H9 (cell line): ENCODE data around the gene CALM1. TPM values are rescaled to one million over a fixed set of nuclear protein-coding genes. Genes with fewer than 3 reads are reported as not detected.

Source experiments
- DNase-seq: peaks from one replicate; pipeline ENCODE4 v3.0.0-alpha.2; 2017
- H2AFZ ChIP-seq: one replicate; pipeline ENCODE4 v1.6.1; 2013; ENCODE audit warnings: mild to moderate bottlenecking, low read length, control low read depth, moderate library complexity
- H2AK5ac ChIP-seq: 2 replicates; pipeline ENCODE4 v1.6.1; 2013; ENCODE audit warnings: low read length, control low read depth, mixed read lengths; ENCODE audit not compliant: insufficient read length
- H2BK120ac ChIP-seq: one replicate; pipeline ENCODE4 v1.6.1; 2013; ENCODE audit warnings: low read depth, mild to moderate bottlenecking, low read length, control low read depth, inconsistent platforms; ENCODE audit not compliant: poor library complexity, severe bottlenecking
- H2BK12ac ChIP-seq: 2 replicates; pipeline ENCODE4 v1.6.1; 2013; ENCODE audit warnings: low read length, control low read depth, mixed read lengths, low read depth; ENCODE audit not compliant: insufficient read length
- H2BK15ac ChIP-seq: 2 replicates; pipeline ENCODE4 v1.6.1; 2013; ENCODE audit warnings: low read depth, low read length, control low read depth
- H2BK20ac ChIP-seq: one replicate; pipeline ENCODE4 v1.6.1; 2013; ENCODE audit warnings: low read depth, mild to moderate bottlenecking, low read length, control low read depth, inconsistent platforms; ENCODE audit not compliant: poor library complexity, severe bottlenecking
- H2BK5ac ChIP-seq: 2 replicates; pipeline ENCODE4 v1.6.1; 2013; ENCODE audit warnings: low read length, control low read depth, mixed read lengths; ENCODE audit not compliant: insufficient read length
- H3K14ac ChIP-seq: 2 replicates; pipeline ENCODE4 v1.6.1; 2013; ENCODE audit warnings: low read length, control low read depth; ENCODE audit not compliant: insufficient read depth
- H3K18ac ChIP-seq: 2 replicates; pipeline ENCODE4 v1.6.1; 2013; ENCODE audit warnings: low read depth, mild to moderate bottlenecking, mixed read lengths, low read length, control low read depth; ENCODE audit not compliant: insufficient read length
- H3K23ac ChIP-seq: 2 replicates; pipeline ENCODE4 v1.6.1; 2013; ENCODE audit warnings: low read length, control low read depth, mixed read lengths, low read depth; ENCODE audit not compliant: insufficient read length
- H3K23me2 ChIP-seq: 2 replicates; pipeline ENCODE4 v1.6.1; 2013; ENCODE audit warnings: low read depth, mild to moderate bottlenecking, mixed read lengths, low read length, control low read depth; ENCODE audit not compliant: insufficient read length, poor library complexity, severe bottlenecking
- H3K27ac ChIP-seq: 2 replicates; pipeline ENCODE4 v1.5.1; 2013; ENCODE audit warnings: low read length, control low read depth, mixed read lengths, low read depth; ENCODE audit not compliant: insufficient read length
- H3K27me3 ChIP-seq: 2 replicates; pipeline ENCODE4 v1.6.1; 2013; ENCODE audit warnings: low read length, control low read depth, inconsistent platforms; ENCODE audit not compliant: insufficient read depth
- H3K4ac ChIP-seq: 2 replicates; pipeline ENCODE4 v1.6.1; 2013; ENCODE audit warnings: low read depth, mild to moderate bottlenecking, control low read depth, inconsistent platforms, low read length, moderate library complexity
- H3K4me1 ChIP-seq: 2 replicates; pipeline ENCODE4 v1.6.1; 2013; ENCODE audit warnings: low read length, control low read depth, inconsistent platforms; ENCODE audit not compliant: insufficient read depth
- H3K4me2 ChIP-seq: 2 replicates; pipeline ENCODE4 v1.6.1; 2013; ENCODE audit warnings: low read length, control low read depth, mixed read lengths; ENCODE audit not compliant: insufficient read length, insufficient read depth
- H3K56ac ChIP-seq: 2 replicates; pipeline ENCODE4 v1.6.1; 2013; ENCODE audit warnings: low read depth, mild to moderate bottlenecking, mixed read lengths, low read length, control low read depth; ENCODE audit not compliant: insufficient read length
- H3K79me1 ChIP-seq: 2 replicates; pipeline ENCODE4 v1.6.1; 2013; ENCODE audit warnings: low read depth, mild to moderate bottlenecking, moderate library complexity, low read length, control low read depth, inconsistent platforms; ENCODE audit not compliant: insufficient read depth, poor library complexity, severe bottlenecking
- H3K79me2 ChIP-seq: 2 replicates; pipeline ENCODE4 v1.6.1; 2013; ENCODE audit warnings: low read length, control low read depth, inconsistent platforms; ENCODE audit not compliant: insufficient read depth
- H3K9ac ChIP-seq: 2 replicates; pipeline ENCODE4 v1.6.1; 2013; ENCODE audit warnings: low read length, control low read depth, mixed read lengths; ENCODE audit not compliant: insufficient read length; ENCODE audit errors: extremely low read depth
- H3K9me3 ChIP-seq: one replicate; pipeline ENCODE4 v1.6.1; 2013; ENCODE audit warnings: low read depth, low read length, inconsistent platforms; ENCODE audit not compliant: control insufficient read depth
- H3T11ph ChIP-seq: one replicate; pipeline ENCODE4 v1.6.1; 2013; ENCODE audit warnings: mild to moderate bottlenecking, low read length, control low read depth, inconsistent platforms
- H4K20me1 ChIP-seq: one replicate; pipeline ENCODE4 v1.6.1; 2013; ENCODE audit not compliant: control insufficient read depth, insufficient read length, insufficient read depth
- H4K5ac ChIP-seq: 2 replicates; pipeline ENCODE4 v1.6.1; 2013; ENCODE audit warnings: low read depth, mild to moderate bottlenecking, mixed read lengths, low read length, control low read depth; ENCODE audit not compliant: insufficient read length
- H4K8ac ChIP-seq: replicated peaks from 2 replicates; pipeline ENCODE4 v1.6.1; 2013; ENCODE audit warnings: low read length, control low read depth, mixed read lengths, low read depth; ENCODE audit not compliant: insufficient read length
- H4K91ac ChIP-seq: 2 replicates; pipeline ENCODE4 v1.6.1; 2013; ENCODE audit warnings: low read depth, mild to moderate bottlenecking, moderate library complexity, mixed read lengths, low read length, control low read depth; ENCODE audit not compliant: insufficient read length
- H3K27ac Mint-ChIP-seq, 3 experiments: 2 replicates in 2 of 3; 3 replicates in 1 of 3; pipeline ENCODE4 v1.8.0; 2020 to 2021; ENCODE audit warnings: mixed read lengths in 3 of 3, mild to moderate bottlenecking in 1 of 3, moderate library complexity in 1 of 3
- H3K27me3 Mint-ChIP-seq: 2 replicates; pipeline ENCODE4 v1.8.0; 2021; ENCODE audit warnings: low read depth, mild to moderate bottlenecking, moderate library complexity, mixed read lengths
- H3K36me3 Mint-ChIP-seq, 3 experiments: 2 replicates in 2 of 3; 3 replicates in 1 of 3; pipeline ENCODE4 v1.8.0; 2020 to 2021; ENCODE audit warnings: low read depth in 3 of 3, mixed read lengths in 3 of 3; ENCODE audit not compliant: insufficient read depth in 1 of 3
- H3K4me1 Mint-ChIP-seq, 2 experiments: 2 replicates each; pipeline ENCODE4 v1.8.0; 2020; ENCODE audit warnings: mixed read lengths in 2 of 2
- H3K4me3 Mint-ChIP-seq, 2 experiments: 2 replicates in 1 of 2; 3 replicates in 1 of 2; pipeline ENCODE4 v1.8.0; 2020 to 2021; ENCODE audit warnings: mild to moderate bottlenecking in 2 of 2, mixed read lengths in 2 of 2, moderate library complexity in 1 of 2
- H3K9me3 Mint-ChIP-seq, 2 experiments: 2 replicates in 1 of 2; 3 replicates in 1 of 2; pipeline ENCODE4 v1.8.0; 2020; ENCODE audit warnings: mild to moderate bottlenecking in 2 of 2, mixed read lengths in 2 of 2, moderate library complexity in 1 of 2
- WGBS: extraction: QIAGEN DNeasy Blood & Tissue Kit; methylation state at CpG from one replicate; pipeline ENCODE4 v1.1.7; 2013; ENCODE audit warnings: missing lambda C conversion rate, low lambda C conversion rate, mixed read lengths; ENCODE audit not compliant: insufficient read length; ENCODE audit errors: extremely low coverage; 5-methylcytosine and 5-hydroxymethylcytosine counted together
- total RNA-seq: library from RNA; stranded (reverse); gene quantifications from 2 replicates; pipeline ENCODE4 v1.2.1, GENCODE V29; 2021
- TF ChIP-seq, protein P1 (sequence below): fragments of 200-600 bp; sonication (generic); conservative IDR thresholded peaks from 3 replicates; pipeline ENCODE4 v1.8.0; 2021; ENCODE audit warnings: antibody characterized with exemption, mild to moderate bottlenecking

Gene CALM1
- total RNA-seq, 1 experiment from 2014 or later, result 354 TPM

DNA sequence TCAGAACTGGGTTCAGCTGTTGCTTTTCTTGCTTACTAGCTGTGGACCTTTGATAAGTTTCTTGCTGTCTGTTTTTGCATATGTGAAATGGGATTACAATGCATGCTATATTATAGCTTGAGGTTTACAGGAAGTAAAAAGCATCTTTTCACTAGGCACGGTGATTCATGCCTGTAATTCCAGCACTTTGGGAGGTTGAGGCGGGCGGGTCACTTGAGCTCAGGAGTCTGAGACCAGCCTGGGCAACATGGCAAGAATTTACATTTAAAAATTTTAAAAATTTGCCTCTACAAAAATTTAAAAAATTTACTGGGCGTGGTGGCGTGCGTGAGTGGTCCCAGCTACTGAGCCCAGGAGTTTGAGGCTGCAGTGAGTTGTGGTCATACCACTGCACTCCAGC, 42.0 kb downstream of the CALM1 start:
- no peak overlapping the region for H3K18ac ChIP-seq
- no peak overlapping the region for H4K5ac ChIP-seq
- TF ChIP-seq, protein P1, sequence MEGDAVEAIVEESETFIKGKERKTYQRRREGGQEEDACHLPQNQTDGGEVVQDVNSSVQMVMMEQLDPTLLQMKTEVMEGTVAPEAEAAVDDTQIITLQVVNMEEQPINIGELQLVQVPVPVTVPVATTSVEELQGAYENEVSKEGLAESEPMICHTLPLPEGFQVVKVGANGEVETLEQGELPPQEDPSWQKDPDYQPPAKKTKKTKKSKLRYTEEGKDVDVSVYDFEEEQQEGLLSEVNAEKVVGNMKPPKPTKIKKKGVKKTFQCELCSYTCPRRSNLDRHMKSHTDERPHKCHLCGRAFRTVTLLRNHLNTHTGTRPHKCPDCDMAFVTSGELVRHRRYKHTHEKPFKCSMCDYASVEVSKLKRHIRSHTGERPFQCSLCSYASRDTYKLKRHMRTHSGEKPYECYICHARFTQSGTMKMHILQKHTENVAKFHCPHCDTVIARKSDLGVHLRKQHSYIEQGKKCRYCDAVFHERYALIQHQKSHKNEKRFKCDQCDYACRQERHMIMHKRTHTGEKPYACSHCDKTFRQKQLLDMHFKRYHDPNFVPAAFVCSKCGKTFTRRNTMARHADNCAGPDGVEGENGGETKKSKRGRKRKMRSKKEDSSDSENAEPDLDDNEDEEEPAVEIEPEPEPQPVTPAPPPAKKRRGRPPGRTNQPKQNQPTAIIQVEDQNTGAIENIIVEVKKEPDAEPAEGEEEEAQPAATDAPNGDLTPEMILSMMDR, result no peak
- no peak overlapping the region for H2AK5ac ChIP-seq
- no peak overlapping the region for H2BK20ac ChIP-seq
- no peak overlapping the region for H2BK5ac ChIP-seq
- no peak overlapping the region for H3K4me2 ChIP-seq
- H3K4me1 ChIP-seq, result peaks cover 6% of the 10 kb centered on the region; the same call in 1 of the 2 replicates
- no peaks in the 10 kb centered on the region; a peak in 1 of 7 replicates for H3K36me3 Mint-ChIP-seq
- no peak overlapping the region for H3K27ac ChIP-seq
- H3K4ac ChIP-seq, result no peak overlapping the region
- H3K4me3 Mint-ChIP-seq, result no peak overlapping the region
- H3K27me3 Mint-ChIP-seq, result no peaks in the 10 kb centered on the region; the same call in 1 of the 2 replicates
- H2BK15ac ChIP-seq, result no peak overlapping the region
- no peaks in the 10 kb centered on the region for H3K23me2 ChIP-seq
- H3K79me1 ChIP-seq, result no peaks in the 10 kb centered on the region
- no peaks in the 10 kb centered on the region for H3K27me3 ChIP-seq
- H3K79me2 ChIP-seq, result no peaks in the 10 kb centered on the region
- H3T11ph ChIP-seq, result no peak overlapping the region
- no peak overlapping the region for H3K27ac Mint-ChIP-seq
- H4K91ac ChIP-seq, result no peak overlapping the region
- H3K4me1 Mint-ChIP-seq, result peaks cover 49 to 50% of the 10 kb centered on the region in 2 experiments
- no peak overlapping the region for H3K23ac ChIP-seq
- H2BK120ac ChIP-seq, result no peak overlapping the region
- H4K8ac ChIP-seq, result no peak overlapping the region
- H3K56ac ChIP-seq, result no peak overlapping the region
- no peaks in the 10 kb centered on the region for H3K9me3 ChIP-seq
- no peaks in the 10 kb centered on the region; a peak in 1 of 5 replicates for H3K9me3 Mint-ChIP-seq
- WGBS, result no CpG with 5 or more reads among the region's 6 CpGs
- H3K9ac ChIP-seq, result no peak overlapping the region
- H4K20me1 ChIP-seq, result no peaks in the 10 kb centered on the region
- no peak overlapping the region for H2AFZ ChIP-seq
- H2BK12ac ChIP-seq, result no peak overlapping the region
- no peak for DNase-seq
- H3K14ac ChIP-seq, result no peak overlapping the region
